Activated CD8-positive, alpha-beta memory T cell treated with anti-CD3 and anti-CD28 coated beads for 36 hours (primary cell): ENCODE results near the gene OR13C8. TPM values are rescaled to one million over a fixed set of nuclear protein-coding genes. Genes with fewer than 3 reads are reported as not detected.

Experiments
- CTCF ChIA-PET: fragments of 350-600 bp; sonication (Branson Sonifier 250); formaldehyde crosslinking; loops from one replicate; lab custom pipeline; 2021; ENCODE audit warnings: antibody characterized with exemption; lab: Charles Lee
- POLR2A ChIA-PET: fragments of 350-600 bp; sonication (Branson Sonifier 250); formaldehyde crosslinking; loops from one replicate; lab custom pipeline; 2021; ENCODE audit warnings: antibody characterized with exemption; lab: Charles Lee
- total RNA-seq, 2 experiments: library from RNA; stranded (reverse); gene quantifications; one replicate each; pipeline ENCODE4 v1.2.3, GENCODE V29; 2021

Gene OR13C8
- total RNA-seq, 2 experiments from 2014 or later = not detected

DNA sequence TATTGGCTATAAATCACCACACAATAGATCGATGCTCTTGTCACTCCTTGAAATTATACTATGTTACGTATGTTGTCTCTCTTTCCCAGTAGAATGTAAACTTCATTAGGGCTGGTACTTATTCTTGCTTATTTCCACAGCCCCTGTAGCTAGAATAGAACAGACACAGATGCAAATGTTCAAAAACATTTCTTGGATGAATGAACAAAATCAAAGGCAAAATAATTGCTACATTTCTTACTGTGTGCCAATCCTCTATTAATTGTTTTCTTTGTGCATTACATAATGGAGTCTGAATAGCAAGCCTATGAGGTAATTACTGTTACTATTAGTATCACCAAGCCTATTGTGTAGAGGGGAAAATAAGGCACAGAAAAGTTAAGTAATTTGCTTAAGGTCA, 37.2 kb downstream of the OR13C8 start:
- POLR2A ChIA-PET = no interaction called here
- CTCF ChIA-PET = no interaction called here

DNA sequence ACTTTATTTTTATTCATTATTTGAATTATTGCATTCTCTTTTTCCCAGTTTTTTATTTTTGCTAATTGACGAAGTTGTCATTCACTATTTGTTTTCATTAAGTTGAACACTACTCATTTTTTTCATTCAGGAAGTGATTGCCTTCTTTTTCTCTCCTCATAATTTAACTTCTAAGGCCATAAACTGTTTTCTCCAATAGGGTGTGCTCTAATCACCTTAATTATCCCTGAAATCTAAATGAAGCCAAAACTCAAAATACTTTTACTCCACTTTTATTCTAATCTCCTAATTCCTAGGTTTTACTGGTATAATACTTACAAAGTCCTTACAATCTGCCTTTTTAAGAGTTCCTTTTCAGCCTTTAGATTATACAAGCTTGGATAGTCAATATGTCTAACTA, 39.4 kb downstream of the OR13C8 start:
- CTCF ChIA-PET = no interaction called here

DNA sequence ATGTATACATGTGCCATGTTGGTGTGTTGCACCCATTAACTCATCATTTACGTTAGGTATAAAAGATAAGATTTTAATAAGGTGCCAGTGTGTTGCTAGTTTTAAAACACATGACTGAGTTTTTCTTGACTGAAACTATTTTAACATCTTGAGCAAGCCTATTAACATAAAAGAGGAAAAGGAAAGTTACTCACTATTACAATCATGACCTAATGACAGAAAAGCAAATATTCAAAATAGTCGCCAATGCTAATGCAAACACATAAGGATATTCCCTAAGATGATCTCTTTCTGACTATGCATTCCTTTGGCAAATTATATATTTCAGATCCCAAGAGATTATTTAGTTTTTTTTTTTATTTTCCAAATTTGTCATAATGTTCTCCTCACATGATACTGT, 42.2 kb downstream of the OR13C8 start:
- ChIA-PET POLR2A (no interaction called here), CTCF (no interaction called here)

More for the DNA sequence above, 39.4 kb downstream of the OR13C8 start:
- POLR2A ChIA-PET = no interaction called here

DNA sequence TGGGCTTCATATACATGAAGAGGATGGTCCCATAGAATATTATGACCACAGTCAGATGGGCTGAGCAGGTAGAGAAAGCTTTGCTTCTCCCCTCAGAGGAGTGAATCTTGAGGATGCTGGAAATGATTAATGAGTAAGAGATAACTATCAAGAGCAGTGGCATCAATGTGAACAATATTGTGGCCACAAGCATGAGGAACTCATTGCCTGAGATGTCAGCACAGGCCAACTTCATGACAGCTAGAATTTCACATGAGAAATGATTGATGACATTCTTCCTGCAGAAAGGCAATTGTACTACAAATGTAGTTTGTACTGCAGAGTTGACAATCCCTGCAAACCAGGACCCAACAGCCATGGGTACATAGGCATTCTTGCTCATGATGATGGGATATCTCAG, 48.5 kb downstream of the OR13C8 start:
- POLR2A ChIA-PET = no interaction called here
- CTCF ChIA-PET = no interaction called here

DNA sequence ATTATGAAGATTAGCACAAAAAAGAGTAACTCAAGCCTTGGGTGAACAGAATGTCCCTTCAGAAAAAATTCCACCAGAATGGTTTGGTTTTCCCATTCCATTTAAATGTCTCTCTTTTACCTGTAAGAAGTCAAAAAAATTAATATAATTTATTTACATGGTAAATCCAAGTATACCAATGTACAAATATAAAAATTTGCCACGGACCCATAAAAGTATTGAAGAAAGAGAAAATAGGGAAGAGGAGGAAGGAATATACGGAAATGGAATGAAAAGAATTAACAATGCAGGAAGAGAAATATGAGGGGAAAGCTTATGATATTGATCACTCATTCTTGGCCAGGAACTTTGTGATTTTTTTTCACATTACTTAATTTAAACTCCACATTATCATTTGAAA, 49.1 kb downstream of the OR13C8 start, which contains the start of gene OR13C9:
Gene OR13C9, minus strand, starts transcription at position 101 of the 400 bp plus-strand sequence. Its CDS starts 0 bp downstream, at position 101.
- CTCF ChIA-PET = no interaction called here
- POLR2A ChIA-PET = no interaction called here

Other genes with a start within 250 kb of the OR13C8 start
- not detected for gene OR13F1, start 64.9 kb upstream of the OR13C8 start, total RNA-seq
- not detected for gene OR13C4, start 42.0 kb upstream of the OR13C8 start, total RNA-seq
- gene OR13C3, start 32.3 kb upstream of the OR13C8 start, total RNA-seq = not detected
- not detected for gene OR13C5, start 30.2 kb downstream of the OR13C8 start, total RNA-seq
- gene OR13C2, start 36.5 kb downstream of the OR13C8 start, total RNA-seq = not detected
- not detected for gene OR13C9, start 49.0 kb downstream of the OR13C8 start, total RNA-seq
- not detected for gene OR13D1, start 125.3 kb downstream of the OR13C8 start, total RNA-seq
- gene NIPSNAP3A, start 178.5 kb downstream of the OR13C8 start, total RNA-seq = 10 to 100 TPM in 1 of 2 experiments, 1 to 10 TPM in 1; 9.9 to 10.4 TPM
- gene NIPSNAP3B, start 195.0 kb downstream of the OR13C8 start, total RNA-seq = under 1 TPM; 0.46 to 0.59 TPM